Peyer's patch (tissue), 4 donors: ENCODE data around the gene ANKS1A. TPM values are rescaled to one million over a fixed set of nuclear protein-coding genes. Genes with fewer than 3 reads are reported as not detected.

Source experiments
- DNase-seq, 3 donors: peaks; one replicate each; pipeline ENCODE4 v3.0.0-alpha.2; 2017 to 2019
- H3K27ac ChIP-seq, 4 donors: fragments of 200-600 bp; sonication (generic); one replicate each; pipeline ENCODE4 v1.5.1; 2016 to 2019
- H3K27me3 ChIP-seq, 2 donors: fragments of 200-600 bp; sonication (generic); one replicate each; pipeline ENCODE4 v1.5.1; 2019
- H3K36me3 ChIP-seq, 3 donors: fragments of 200-600 bp; sonication (generic); one replicate each; pipeline ENCODE4 v1.5.1; 2016 to 2019
- H3K4me1 ChIP-seq, 4 donors: fragments of 200-600 bp; sonication (generic); one replicate each; pipeline ENCODE4 v1.5.1; 2016 to 2019
- H3K4me3 ChIP-seq, 4 donors: fragments of 200-600 bp; sonication (generic); 1 replicate in 3 of 4; 2 replicates in 1 of 4; pipeline ENCODE4 v1.5.1; 2016 to 2019; ENCODE audit warnings: mild to moderate bottlenecking in 1 of 4
- H3K9me3 ChIP-seq, 4 donors: fragments of 200-600 bp; sonication (generic); one replicate each; pipeline ENCODE4 v1.5.1; 2016 to 2019; ENCODE audit warnings: mild to moderate bottlenecking in 1 of 4
- POLR2A ChIP-seq, 2 donors: fragments of 450-650 bp; IDR thresholded peaks; one replicate each; pipeline ENCODE4 v1.5.1; 2017; ENCODE audit warnings: antibody characterized with exemption in 2 of 2, mild to moderate bottlenecking in 2 of 2, moderate library complexity in 2 of 2
- total RNA-seq, 4 donors: library from RNA; depleted of rRNA; stranded (reverse); fragments of >200 nt; gene quantifications; one replicate each; pipeline ENCODE4 v1.1.0, GENCODE V29; 2016
- TF ChIP-seq, protein P1 (sequence below), 6 experiments: fragments of 450-650 bp in 4 of 6; fragments of 200-600 bp in 2 of 6; sonication (generic) in 1 of 6; IDR thresholded peaks; one replicate each; pipeline ENCODE4 v1.5.1; 2017 to 2019; ENCODE audit warnings: antibody characterized with exemption in 6 of 6, mild to moderate bottlenecking in 3 of 6, moderate library complexity in 1 of 6

Gene ANKS1A
- total RNA-seq, 4 donors from 2014 or later: 24.3 to 42.1 (median 31.9) TPM

DNA sequence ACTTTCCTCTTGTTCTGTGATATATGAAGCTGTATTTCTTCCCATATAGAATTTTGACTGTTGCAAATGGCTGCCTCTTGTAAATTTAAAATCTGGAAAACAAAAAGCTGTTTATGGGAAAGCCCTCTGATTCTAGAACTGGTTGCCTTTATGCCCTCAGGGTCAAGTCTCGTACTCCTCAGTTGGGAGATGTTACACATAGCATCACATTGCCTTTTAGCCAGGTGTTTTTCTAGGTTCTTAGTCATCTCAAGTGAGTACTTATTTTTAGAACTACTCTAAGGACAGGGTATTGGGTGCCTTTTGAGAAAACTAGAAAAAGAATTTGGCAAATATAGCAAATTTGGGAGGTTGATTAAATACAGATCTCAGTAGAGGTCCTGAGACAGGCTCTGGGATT lies 58.5 kb downstream of the ANKS1A start:
- no peak for DNase-seq
- Histone ChIP-seq H3K9me3 (no peaks in the 10 kb centered on the region), H3K36me3 (no peaks in the 10 kb centered on the region), H3K4me1 (no peaks in the 10 kb centered on the region), H3K4me3 (no peak overlapping the region), H3K27me3 (no peaks in the 10 kb centered on the region), H3K27ac (no peak overlapping the region)
- TF ChIP-seq, protein P1, sequence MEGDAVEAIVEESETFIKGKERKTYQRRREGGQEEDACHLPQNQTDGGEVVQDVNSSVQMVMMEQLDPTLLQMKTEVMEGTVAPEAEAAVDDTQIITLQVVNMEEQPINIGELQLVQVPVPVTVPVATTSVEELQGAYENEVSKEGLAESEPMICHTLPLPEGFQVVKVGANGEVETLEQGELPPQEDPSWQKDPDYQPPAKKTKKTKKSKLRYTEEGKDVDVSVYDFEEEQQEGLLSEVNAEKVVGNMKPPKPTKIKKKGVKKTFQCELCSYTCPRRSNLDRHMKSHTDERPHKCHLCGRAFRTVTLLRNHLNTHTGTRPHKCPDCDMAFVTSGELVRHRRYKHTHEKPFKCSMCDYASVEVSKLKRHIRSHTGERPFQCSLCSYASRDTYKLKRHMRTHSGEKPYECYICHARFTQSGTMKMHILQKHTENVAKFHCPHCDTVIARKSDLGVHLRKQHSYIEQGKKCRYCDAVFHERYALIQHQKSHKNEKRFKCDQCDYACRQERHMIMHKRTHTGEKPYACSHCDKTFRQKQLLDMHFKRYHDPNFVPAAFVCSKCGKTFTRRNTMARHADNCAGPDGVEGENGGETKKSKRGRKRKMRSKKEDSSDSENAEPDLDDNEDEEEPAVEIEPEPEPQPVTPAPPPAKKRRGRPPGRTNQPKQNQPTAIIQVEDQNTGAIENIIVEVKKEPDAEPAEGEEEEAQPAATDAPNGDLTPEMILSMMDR (IDR thresholded peaks at IDR 0.05): no peak
- no peak for TF ChIP-seq POLR2A (IDR thresholded peaks at IDR 0.05)

DNA sequence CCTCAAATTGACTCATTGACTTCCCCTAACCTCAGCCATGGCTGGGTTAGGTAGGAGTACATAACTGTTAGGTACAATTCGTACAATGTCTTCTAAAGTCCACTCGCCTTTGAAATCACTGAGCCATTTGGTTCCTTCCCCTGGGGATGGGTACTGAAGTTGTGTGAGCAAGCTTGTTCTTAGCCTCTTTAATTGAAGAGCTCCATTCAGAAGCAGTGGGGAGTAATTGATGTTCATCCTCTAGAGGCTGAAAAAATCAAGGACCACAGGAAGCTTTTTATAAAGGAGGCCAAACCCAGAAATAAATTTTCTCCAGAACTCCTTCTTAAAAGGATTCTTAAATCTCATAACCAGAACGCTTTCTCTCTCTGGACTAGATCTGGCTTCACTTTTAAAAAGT lies 60.6 kb downstream of the ANKS1A start:
- no peak overlapping the region for H3K4me3 ChIP-seq
- H3K27me3 ChIP-seq: no peaks in the 10 kb centered on the region
- H3K36me3 ChIP-seq: no peaks in the 10 kb centered on the region
- no peaks in the 10 kb centered on the region for H3K9me3 ChIP-seq
- DNase-seq: no peak
- H3K4me1 ChIP-seq: peaks cover 0 to 7% (median 0%) of the 10 kb centered on the region in 4 donors
- TF ChIP-seq POLR2A (IDR thresholded peaks at IDR 0.05): no peak
- no peak overlapping the region for H3K27ac ChIP-seq

DNA sequence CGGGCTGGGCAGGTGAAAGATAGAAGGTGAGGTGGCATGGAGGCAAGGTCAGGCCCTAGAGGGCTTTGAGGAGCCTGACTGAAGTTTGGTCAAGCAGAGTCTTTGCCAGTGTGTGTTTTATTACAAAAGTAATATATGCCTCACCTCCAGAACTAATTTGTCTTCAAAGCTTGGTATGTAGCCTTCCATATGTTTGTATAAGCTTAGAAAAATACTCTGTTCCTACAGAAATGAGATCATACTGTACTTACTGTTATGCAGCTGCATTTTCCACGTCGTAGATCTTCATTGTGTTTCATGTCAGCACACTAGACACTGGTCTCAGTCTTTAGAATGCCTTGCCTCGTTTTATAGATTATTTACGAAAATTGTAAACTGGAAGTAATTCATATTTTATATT lies 61.8 kb downstream of the ANKS1A start:
- peaks cover 0 to 7% (median 0%) of the 10 kb centered on the region in 4 donors for H3K4me1 ChIP-seq
- no peaks in the 10 kb centered on the region for H3K36me3 ChIP-seq
- H3K27me3 ChIP-seq: no peaks in the 10 kb centered on the region
- no peak overlapping the region for H3K4me3 ChIP-seq
- TF ChIP-seq, protein P1 (IDR thresholded peaks at IDR 0.05): no peak
- no peak for TF ChIP-seq POLR2A (IDR thresholded peaks at IDR 0.05)
- no peak for DNase-seq
- no peak overlapping the region for H3K27ac ChIP-seq
- H3K9me3 ChIP-seq: no peaks in the 10 kb centered on the region

DNA sequence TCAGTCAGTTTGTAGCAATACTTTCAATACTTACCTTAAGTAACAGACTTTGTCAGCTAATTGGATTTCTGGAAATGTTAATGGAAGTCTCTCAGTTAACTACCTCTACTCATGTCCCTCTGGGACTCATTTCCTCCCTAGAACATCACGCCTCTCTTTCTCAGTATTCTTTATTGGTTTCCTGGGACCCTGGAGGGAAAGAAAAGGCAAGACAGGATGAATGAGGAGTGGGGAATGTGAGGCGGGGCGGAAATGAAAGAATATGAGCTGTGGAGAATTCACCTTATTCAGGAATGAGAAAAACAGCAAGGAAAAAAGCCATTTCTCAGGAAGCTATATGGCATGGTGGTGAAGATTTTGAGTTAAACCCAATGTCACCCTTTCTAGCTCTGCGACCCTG lies 62.7 kb downstream of the ANKS1A start:
- TF ChIP-seq, protein P1 (IDR thresholded peaks at IDR 0.05): no peak
- TF ChIP-seq POLR2A (IDR thresholded peaks at IDR 0.05): no peak
- Histone ChIP-seq H3K9me3 (no peaks in the 10 kb centered on the region), H3K36me3 (no peaks in the 10 kb centered on the region), H3K27me3 (no peaks in the 10 kb centered on the region), H3K27ac (no peak overlapping the region), H3K4me3 (no peak overlapping the region), H3K4me1 (peaks cover 0 to 7% (median 0%) of the 10 kb centered on the region in 4 donors)
- no peak for DNase-seq

DNA sequence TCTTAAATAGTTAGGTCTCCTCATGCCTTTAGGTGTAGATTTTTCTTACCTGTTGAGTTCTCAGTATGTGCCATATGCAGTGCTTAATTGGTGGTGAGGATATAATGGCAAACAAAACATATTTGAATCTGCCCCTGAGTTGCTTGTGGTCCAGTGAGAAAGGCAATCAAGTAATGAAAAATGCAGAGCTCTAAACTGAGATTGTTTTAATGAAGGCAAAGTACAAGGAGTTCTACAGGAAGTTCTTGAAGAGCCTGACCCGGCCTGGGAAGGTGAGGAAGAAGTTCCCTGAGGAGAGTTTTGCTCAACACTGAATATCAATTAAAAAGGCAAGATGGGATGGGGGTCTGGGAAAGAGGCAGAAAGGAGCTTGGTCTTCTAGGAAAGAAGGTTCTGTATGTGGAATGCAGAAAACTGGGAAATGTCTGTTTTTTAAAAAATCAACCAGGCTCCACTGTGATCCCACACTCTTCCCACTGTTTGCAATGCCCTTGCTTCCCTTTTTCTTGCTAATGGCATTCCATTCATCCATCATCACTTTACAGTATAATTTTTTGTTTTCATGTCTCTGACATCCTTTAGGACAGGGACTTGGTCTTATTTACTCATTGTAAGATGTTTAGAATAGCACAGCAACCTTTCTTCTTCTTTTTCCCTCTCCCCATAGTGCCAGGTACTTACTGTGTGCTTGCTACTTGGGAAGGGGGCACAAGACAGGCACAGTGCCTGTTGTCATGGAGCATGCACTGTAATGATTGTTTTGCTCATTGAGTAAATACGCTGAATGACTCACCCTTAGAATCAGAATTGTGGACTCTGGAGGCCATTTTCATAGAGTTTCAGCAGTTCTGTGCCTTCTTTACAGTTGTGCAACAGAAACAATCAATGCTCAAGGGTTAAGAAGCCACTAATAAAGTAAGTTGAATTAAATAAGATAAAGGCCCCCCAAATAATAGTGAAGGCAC lies 64.3 kb downstream of the ANKS1A start:
- Histone ChIP-seq H3K36me3 (no peaks in the 10 kb centered on the region), H3K4me3 (no peak overlapping the region), H3K27ac (peak overlapping the region in 2 of 4 donors; percentile 54 to 62), H3K27me3 (no peaks in the 10 kb centered on the region), H3K4me1 (peaks cover 0 to 12% (median 0%) of the 10 kb centered on the region in 4 donors), H3K9me3 (no peaks in the 10 kb centered on the region)
- TF ChIP-seq, protein P1 (IDR thresholded peaks at IDR 0.05): no peak
- TF ChIP-seq POLR2A (IDR thresholded peaks at IDR 0.05): no peak
- no peak for DNase-seq

DNA sequence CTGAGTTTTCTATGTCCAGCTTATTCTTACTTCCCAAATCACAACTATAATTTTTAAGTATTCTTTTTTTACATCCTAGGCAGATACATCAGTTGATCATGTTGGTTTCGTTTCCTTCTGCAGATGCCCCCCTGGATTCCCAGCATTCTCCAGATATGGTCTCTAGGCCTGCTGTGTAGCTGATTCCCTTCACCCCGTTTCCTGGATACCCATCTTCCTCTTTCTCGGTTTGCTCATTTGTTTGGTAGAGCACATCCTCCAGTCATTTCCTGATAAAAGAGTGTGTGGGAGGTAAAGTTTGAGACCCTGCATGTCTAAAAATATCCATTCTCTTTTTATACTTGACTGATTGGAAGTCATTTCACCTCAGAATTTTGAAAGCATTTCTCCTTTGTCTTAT lies 66.4 kb downstream of the ANKS1A start:
- no peak overlapping the region for H3K27ac ChIP-seq
- H3K27me3 ChIP-seq: no peaks in the 10 kb centered on the region
- no peak overlapping the region for H3K4me3 ChIP-seq
- no peaks in the 10 kb centered on the region for H3K9me3 ChIP-seq
- TF ChIP-seq, protein P1 (IDR thresholded peaks at IDR 0.05): no peak
- TF ChIP-seq POLR2A (IDR thresholded peaks at IDR 0.05): no peak
- no peaks in the 10 kb centered on the region for H3K36me3 ChIP-seq
- H3K4me1 ChIP-seq: peaks cover 0 to 12% (median 0%) of the 10 kb centered on the region in 4 donors
- no peak for DNase-seq
